HepG2 (cell line): Measurements from ENCODE around the gene ENDOD1. TPM values are rescaled to one million over a fixed set of nuclear protein-coding genes. Genes with fewer than 3 reads are reported as not detected.

Source experiments
- AGO2 ChIP-seq: fragments of 200-400 bp; formaldehyde crosslinking; optimal IDR thresholded peaks from 2 replicates; pipeline ENCODE3; 2017; ENCODE audit warnings: mild to moderate bottlenecking, low read depth, low read length, moderate library complexity
- EEA1 ChIP-seq: sonication (generic); formaldehyde crosslinking; IDR thresholded peaks from 2 replicates; pipeline ENCODE4 v1.5.1; 2020; ENCODE audit warnings: mild to moderate bottlenecking, missing genetic modification reagents, borderline replicate concordance
- ETV6 ChIP-seq: sonication (generic); formaldehyde crosslinking; conservative IDR thresholded peaks from 2 replicates; pipeline ENCODE4 v1.4.0; 2020; ENCODE audit warnings: missing genetic modification reagents
- HDAC6 ChIP-seq: fragments of 200-600 bp; sonication (generic); IDR thresholded peaks from 2 replicates; pipeline ENCODE4 v1.7.0; 2017; ENCODE audit warnings: mild to moderate bottlenecking, antibody characterized with exemption, low read length, low read depth
- HNRNPH1 ChIP-seq: fragments of 200-400 bp; formaldehyde crosslinking; optimal IDR thresholded peaks from 2 replicates; pipeline ENCODE3; 2017; ENCODE audit warnings: mild to moderate bottlenecking, low read depth, low read length
- MIXL1 ChIP-seq: IDR thresholded peaks from 2 replicates; pipeline ENCODE4 v1.6.1; 2016
- NCOA5 ChIP-seq: sonication (generic); formaldehyde crosslinking; IDR thresholded peaks from 2 replicates; pipeline ENCODE4 v1.4.0; 2020; ENCODE audit warnings: missing genetic modification reagents
- RFX3 ChIP-seq: IDR thresholded peaks from 2 replicates; pipeline ENCODE4 v1.6.1; 2016; ENCODE audit warnings: missing biosample characterization, missing genetic modification reagents
- TAF1 ChIP-seq: sonication (generic); formaldehyde crosslinking; IDR thresholded peaks from 2 replicates; pipeline ENCODE4 v1.4.0; 2020; ENCODE audit warnings: missing genetic modification reagents
- XBP1 ChIP-seq: sonication (generic); formaldehyde crosslinking; IDR thresholded peaks from 2 replicates; pipeline ENCODE4 v1.5.0; 2020; ENCODE audit warnings: missing genetic modification reagents
- YEATS2 ChIP-seq: sonication (generic); formaldehyde crosslinking; IDR thresholded peaks from 2 replicates; pipeline ENCODE4 v1.4.0; 2020; ENCODE audit warnings: missing genetic modification reagents, borderline replicate concordance
- ZFP36L1 ChIP-seq: sonication (generic); formaldehyde crosslinking; IDR thresholded peaks from 2 replicates; pipeline ENCODE4 v1.8.0; 2022; ENCODE audit warnings: mild to moderate bottlenecking, missing genetic modification reagents, moderate library complexity
- ZNF225 ChIP-seq: sonication (generic); formaldehyde crosslinking; IDR thresholded peaks from 2 replicates; pipeline ENCODE4 v1.4.0; 2020; ENCODE audit warnings: mild to moderate bottlenecking, missing genetic modification reagents
- ZNF253 ChIP-seq: sonication (generic); formaldehyde crosslinking; IDR thresholded peaks from 2 replicates; pipeline ENCODE4 v1.8.0; 2022; ENCODE audit warnings: mild to moderate bottlenecking, missing genetic modification reagents, borderline replicate concordance
- ZNF335 ChIP-seq: sonication (generic); formaldehyde crosslinking; IDR thresholded peaks from 2 replicates; pipeline ENCODE4 v1.4.0; 2020; ENCODE audit warnings: missing genetic modification reagents
- ZNF34 ChIP-seq: sonication (generic); formaldehyde crosslinking; IDR thresholded peaks from 2 replicates; pipeline ENCODE4 v1.4.0; 2020; ENCODE audit warnings: mild to moderate bottlenecking, missing genetic modification reagents, borderline replicate concordance
- ZNF383 ChIP-seq: sonication (generic); formaldehyde crosslinking; IDR thresholded peaks from 2 replicates; pipeline ENCODE4 v1.4.0; 2020; ENCODE audit warnings: missing genetic modification reagents, mild to moderate bottlenecking, borderline replicate concordance
- ZNF446 ChIP-seq: sonication (generic); formaldehyde crosslinking; IDR thresholded peaks from 2 replicates; pipeline ENCODE4 v1.5.0; 2020; ENCODE audit warnings: mild to moderate bottlenecking, missing genetic modification reagents
- ZNF891 ChIP-seq: sonication (generic); formaldehyde crosslinking; IDR thresholded peaks from 2 replicates; pipeline ENCODE4 v1.5.0; 2020; ENCODE audit warnings: mild to moderate bottlenecking, missing genetic modification reagents
- ZSCAN21 ChIP-seq: sonication (generic); formaldehyde crosslinking; IDR thresholded peaks from 2 replicates; pipeline ENCODE4 v1.8.0; 2022; ENCODE audit warnings: mild to moderate bottlenecking, missing genetic modification reagents, moderate library complexity, borderline replicate concordance
- ZSCAN30 ChIP-seq: sonication (generic); formaldehyde crosslinking; IDR thresholded peaks from 2 replicates; pipeline ENCODE4 v1.5.0; 2020; ENCODE audit warnings: mild to moderate bottlenecking, missing genetic modification reagents
- polyA plus RNA-seq, 8 experiments: library from polyadenylated mRNA; depleted of rRNA in 3 of 8; stranded (reverse) in 7 of 8; unstranded in 1 of 8; fragments of >200 nt; fragmentation: Illumina TruSeq in 4 of 8; extraction: Trizol in 4 of 8; gene quantifications; 2 replicates each; pipeline versions ENCODE4 v1.2.1 to v1.2.3, GENCODE V29; 2011 to 2016; ENCODE audit warnings: low read depth in 4 of 8, missing spikeins in 1 of 8, mixed read lengths in 1 of 8; ENCODE audit not compliant: insufficient read depth in 1 of 8
- total RNA-seq, 5 experiments: library from RNA; depleted of rRNA; stranded (reverse); fragments of >200 nt; fragmentation: Illumina TruSeq; extraction: Trizol; gene quantifications; 2 replicates each; pipeline ENCODE4 v1.2.3, GENCODE V29; 2016; ENCODE audit warnings: low read depth in 1 of 5
- TF ChIP-seq, protein P1 (sequence below): sonication (generic); formaldehyde crosslinking; IDR thresholded peaks from 2 replicates; pipeline ENCODE4 v1.5.0; 2020; ENCODE audit warnings: mild to moderate bottlenecking, missing genetic modification reagents
- TF ChIP-seq, protein P2 (sequence below): IDR thresholded peaks from 2 replicates; pipeline ENCODE4 v1.6.1; 2012; ENCODE audit warnings: inconsistent platforms
- TF ChIP-seq, protein P3 (sequence below): sonication (generic); formaldehyde crosslinking; IDR thresholded peaks from 2 replicates; pipeline ENCODE4 v1.5.0; 2020; ENCODE audit warnings: mild to moderate bottlenecking, missing genetic modification reagents

Gene ENDOD1
- total and polyA plus RNA-seq, 2 of the 13 experiments (the other 11 are each of a cell fraction or from before 2014, with no cell fraction given), result 2.0 to 6.8 TPM

DNA sequence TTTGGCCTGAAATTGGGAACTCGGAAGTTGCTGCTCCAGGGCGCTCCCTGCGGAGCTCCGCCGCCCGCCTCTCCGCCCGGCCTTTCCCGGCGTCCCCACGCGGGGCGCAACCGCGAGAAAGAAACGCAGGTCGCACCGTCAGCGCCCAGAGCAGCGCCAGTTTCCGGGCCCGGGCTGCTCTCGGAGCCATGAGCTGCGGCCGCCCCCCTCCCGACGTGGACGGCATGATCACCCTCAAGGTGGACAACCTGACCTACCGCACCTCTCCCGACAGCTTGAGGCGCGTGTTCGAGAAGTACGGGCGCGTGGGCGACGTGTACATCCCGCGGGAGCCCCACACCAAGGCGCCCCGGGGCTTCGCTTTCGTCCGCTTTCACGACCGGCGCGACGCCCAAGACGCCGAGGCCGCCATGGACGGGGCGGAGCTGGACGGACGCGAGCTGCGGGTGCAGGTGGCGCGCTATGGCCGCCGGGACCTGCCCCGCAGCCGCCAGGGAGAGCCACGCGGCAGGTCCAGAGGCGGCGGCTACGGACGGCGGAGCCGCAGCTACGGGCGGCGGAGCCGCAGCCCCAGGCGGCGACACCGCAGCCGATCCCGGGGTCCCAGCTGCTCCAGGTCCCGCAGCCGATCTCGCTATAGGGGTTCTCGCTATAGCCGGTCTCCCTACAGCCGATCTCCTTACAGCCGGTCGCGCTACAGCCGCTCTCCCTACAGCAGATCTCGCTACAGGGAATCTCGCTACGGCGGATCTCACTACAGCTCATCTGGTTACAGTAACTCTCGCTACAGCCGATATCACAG lies 22.4 kb upstream of the ENDOD1 start (continued):
- TF ChIP-seq TAF1 (CRISPR knock-in tag), result peak; percentile 95
- peak; percentile 90; the same call in 1 of the 2 replicates for TF ChIP-seq ZNF34 (CRISPR knock-in tag)
- TF ChIP-seq ZNF335 (CRISPR knock-in tag), result no peak; the same call in 1 of the 2 replicates
- TF ChIP-seq ZNF225 (CRISPR knock-in tag), result peak; percentile 92
- no peak for TF ChIP-seq ZNF253
- TF ChIP-seq YEATS2 (CRISPR knock-in tag), result 0 out of 2 replicates have a peak, but pooled peaks have one; percentile 44
- peak; percentile 18 for TF ChIP-seq ETV6 (CRISPR knock-in tag)
- no peak for TF ChIP-seq RFX3 (CRISPR knock-in tag)
- 0 out of 2 replicates have a peak, but pooled peaks have one; percentile 38 for TF ChIP-seq EEA1 (CRISPR knock-in tag)
- peak; percentile 59; the same call in 1 of the 2 replicates for TF ChIP-seq ZNF891 (CRISPR knock-in tag)
- TF ChIP-seq AGO2, result peak; percentile 93
- TF ChIP-seq, protein P1, sequence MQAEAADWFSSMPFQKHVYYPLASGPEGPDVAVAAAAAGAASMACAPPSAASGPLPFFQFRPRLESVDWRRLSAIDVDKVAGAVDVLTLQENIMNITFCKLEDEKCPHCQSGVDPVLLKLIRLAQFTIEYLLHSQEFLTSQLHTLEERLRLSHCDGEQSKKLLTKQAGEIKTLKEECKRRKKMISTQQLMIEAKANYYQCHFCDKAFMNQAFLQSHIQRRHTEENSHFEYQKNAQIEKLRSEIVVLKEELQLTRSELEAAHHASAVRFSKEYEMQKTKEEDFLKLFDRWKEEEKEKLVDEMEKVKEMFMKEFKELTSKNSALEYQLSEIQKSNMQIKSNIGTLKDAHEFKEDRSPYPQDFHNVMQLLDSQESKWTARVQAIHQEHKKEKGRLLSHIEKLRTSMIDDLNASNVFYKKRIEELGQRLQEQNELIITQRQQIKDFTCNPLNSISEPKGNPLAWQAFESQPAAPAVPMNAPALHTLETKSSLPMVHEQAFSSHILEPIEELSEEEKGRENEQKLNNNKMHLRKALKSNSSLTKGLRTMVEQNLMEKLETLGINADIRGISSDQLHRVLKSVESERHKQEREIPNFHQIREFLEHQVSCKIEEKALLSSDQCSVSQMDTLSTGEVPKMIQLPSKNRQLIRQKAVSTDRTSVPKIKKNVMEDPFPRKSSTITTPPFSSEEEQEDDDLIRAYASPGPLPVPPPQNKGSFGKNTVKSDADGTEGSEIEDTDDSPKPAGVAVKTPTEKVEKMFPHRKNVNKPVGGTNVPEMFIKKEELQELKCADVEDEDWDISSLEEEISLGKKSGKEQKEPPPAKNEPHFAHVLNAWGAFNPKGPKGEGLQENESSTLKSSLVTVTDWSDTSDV (CRISPR knock-in tag), result 0 out of 2 replicates have a peak, but pooled peaks have one; percentile 45
- TF ChIP-seq ZNF446 (CRISPR knock-in tag), result no peak
- TF ChIP-seq HDAC6, result no peak
- TF ChIP-seq, protein P2, sequence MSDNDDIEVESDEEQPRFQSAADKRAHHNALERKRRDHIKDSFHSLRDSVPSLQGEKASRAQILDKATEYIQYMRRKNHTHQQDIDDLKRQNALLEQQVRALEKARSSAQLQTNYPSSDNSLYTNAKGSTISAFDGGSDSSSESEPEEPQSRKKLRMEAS, result peak; percentile 85
- TF ChIP-seq ZSCAN30 (CRISPR knock-in tag), result no peak
- peak; percentile 19; the same call in 1 of the 2 replicates for TF ChIP-seq XBP1 (CRISPR knock-in tag)
- TF ChIP-seq, protein P3, sequence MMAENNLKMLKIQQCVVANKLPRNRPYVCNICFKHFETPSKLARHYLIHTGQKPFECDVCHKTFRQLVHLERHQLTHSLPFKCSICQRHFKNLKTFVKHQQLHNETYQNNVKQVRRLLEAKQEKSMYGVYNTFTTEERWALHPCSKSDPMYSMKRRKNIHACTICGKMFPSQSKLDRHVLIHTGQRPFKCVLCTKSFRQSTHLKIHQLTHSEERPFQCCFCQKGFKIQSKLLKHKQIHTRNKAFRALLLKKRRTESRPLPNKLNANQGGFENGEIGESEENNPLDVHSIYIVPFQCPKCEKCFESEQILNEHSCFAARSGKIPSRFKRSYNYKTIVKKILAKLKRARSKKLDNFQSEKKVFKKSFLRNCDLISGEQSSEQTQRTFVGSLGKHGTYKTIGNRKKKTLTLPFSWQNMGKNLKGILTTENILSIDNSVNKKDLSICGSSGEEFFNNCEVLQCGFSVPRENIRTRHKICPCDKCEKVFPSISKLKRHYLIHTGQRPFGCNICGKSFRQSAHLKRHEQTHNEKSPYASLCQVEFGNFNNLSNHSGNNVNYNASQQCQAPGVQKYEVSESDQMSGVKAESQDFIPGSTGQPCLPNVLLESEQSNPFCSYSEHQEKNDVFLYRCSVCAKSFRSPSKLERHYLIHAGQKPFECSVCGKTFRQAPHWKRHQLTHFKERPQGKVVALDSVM (CRISPR knock-in tag), result no peak
- TF ChIP-seq ZSCAN21 (CRISPR knock-in tag), result 0 out of 2 replicates have a peak, but pooled peaks have one; percentile 83
- TF ChIP-seq HNRNPH1, result no peak
- no peak for TF ChIP-seq NCOA5 (CRISPR knock-in tag)
- TF ChIP-seq ZNF383 (CRISPR knock-in tag), result no peak
- TF ChIP-seq ZFP36L1 (CRISPR knock-in tag), result no peak
- peak; percentile 64; the same call in 1 of the 2 replicates for TF ChIP-seq MIXL1 (CRISPR knock-in tag)
